HG03342 (cell line): ENCODE measurements around the gene OR10J1.

Experiments
- ATAC-seq: cut with Tn5 transposase; IDR thresholded peaks from one replicate; pipeline ENCODE4 v1.9.1; 2021; ENCODE audit warnings: mild to moderate bottlenecking, moderate library complexity; ENCODE audit not compliant: unreplicated experiment

Gene OR10J1

DNA sequence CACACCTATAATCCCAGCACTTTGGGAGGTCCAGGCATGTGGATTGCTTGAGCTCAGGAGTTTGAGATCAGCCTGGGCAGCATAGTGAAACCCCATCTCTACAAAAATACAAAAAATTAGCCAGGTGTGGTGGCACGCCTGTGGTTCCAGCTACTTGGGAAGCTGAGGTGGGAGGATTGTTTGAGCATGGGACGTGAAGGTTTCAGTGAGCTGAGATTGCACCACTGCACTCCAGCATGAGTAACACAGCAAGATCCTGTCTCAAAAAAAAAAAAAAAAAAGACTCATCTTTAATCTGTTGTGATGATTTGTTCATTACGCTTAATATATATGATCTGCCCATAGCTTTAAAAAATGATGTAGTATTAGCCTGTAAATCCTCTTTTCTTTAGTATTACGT, 44.0 kb downstream of the OR10J1 start:
- ATAC-seq: no peak
